ENCODE data around the gene VMP1. TPM values are rescaled to one million over a fixed set of nuclear protein-coding genes. Genes with fewer than 3 reads are reported as not detected.

The VMP1 gene
- total RNA-seq, 1 experiment from 2014 or later = 107 TPM

- POLR2A ChIA-PET (ENCODE audit: low non-redundant PET) = no interaction called here
- DNase-seq (ENCODE audit: low spot score) = no peak
- no peak for TF ChIP-seq EZH2 (IDR thresholded peaks at IDR 0.05; ENCODE audit: borderline replicate concordance, low read depth, low read length, poor library complexity, severe bottlenecking)
- TF ChIP-seq, protein P1, sequence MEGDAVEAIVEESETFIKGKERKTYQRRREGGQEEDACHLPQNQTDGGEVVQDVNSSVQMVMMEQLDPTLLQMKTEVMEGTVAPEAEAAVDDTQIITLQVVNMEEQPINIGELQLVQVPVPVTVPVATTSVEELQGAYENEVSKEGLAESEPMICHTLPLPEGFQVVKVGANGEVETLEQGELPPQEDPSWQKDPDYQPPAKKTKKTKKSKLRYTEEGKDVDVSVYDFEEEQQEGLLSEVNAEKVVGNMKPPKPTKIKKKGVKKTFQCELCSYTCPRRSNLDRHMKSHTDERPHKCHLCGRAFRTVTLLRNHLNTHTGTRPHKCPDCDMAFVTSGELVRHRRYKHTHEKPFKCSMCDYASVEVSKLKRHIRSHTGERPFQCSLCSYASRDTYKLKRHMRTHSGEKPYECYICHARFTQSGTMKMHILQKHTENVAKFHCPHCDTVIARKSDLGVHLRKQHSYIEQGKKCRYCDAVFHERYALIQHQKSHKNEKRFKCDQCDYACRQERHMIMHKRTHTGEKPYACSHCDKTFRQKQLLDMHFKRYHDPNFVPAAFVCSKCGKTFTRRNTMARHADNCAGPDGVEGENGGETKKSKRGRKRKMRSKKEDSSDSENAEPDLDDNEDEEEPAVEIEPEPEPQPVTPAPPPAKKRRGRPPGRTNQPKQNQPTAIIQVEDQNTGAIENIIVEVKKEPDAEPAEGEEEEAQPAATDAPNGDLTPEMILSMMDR (conservative IDR thresholded peaks at IDR 0.05; ENCODE audit: low read depth, low read length) = no peak
- intact Hi-C loops (cut with micrococcal nuclease; ENCODE audit: unreplicated experiment) = no loop called here
- CTCF ChIA-PET = no interaction called here
- Histone ChIP-seq H3K4me1 (ENCODE audit: insufficient read depth, low read length, poor library complexity, severe bottlenecking) (peaks cover 32% of the 10 kb centered on the region), H3K4me3 (ENCODE audit: low read depth, low read length, poor library complexity, severe bottlenecking) (no peak overlapping the region), H3K9me3 (ENCODE audit: low read depth, low read length, poor library complexity, severe bottlenecking) (no peaks in the 10 kb centered on the region), H3K27ac (ENCODE audit: low read depth, low read length, poor library complexity, severe bottlenecking) (no peak overlapping the region), H3K27me3 (replicated peaks; ENCODE audit: insufficient read depth, low read depth, low read length, poor library complexity) (no peaks in the 10 kb centered on the region), H3K36me3 (ENCODE audit: insufficient read depth, low read length, poor library complexity, severe bottlenecking) (no peaks in the 10 kb centered on the region)
- BruUV-seq (replicated peaks) = no TSS peak
Measured at GRCh38 chr17:59807892-59808509, 100.5 kb downstream of the VMP1 start.

DNA sequence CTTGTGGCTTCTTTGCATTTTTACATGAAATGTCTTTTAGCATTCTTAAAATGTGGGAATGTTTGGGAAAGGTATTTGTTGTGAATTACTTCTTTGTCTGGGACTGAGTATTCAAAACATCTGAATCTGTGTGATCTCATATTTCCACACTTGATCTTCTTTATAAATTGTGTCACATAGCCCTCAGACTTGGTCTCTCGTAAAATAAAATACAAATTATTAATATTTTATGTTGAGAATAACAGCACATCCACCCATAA, 103.4 kb downstream of the VMP1 start:
- Histone ChIP-seq H3K4me1 (ENCODE audit: insufficient read depth, low read length, poor library complexity, severe bottlenecking) (peaks cover 8% of the 10 kb centered on the region), H3K9me3 (ENCODE audit: low read depth, low read length, poor library complexity, severe bottlenecking) (no peaks in the 10 kb centered on the region), H3K27ac (ENCODE audit: low read depth, low read length, poor library complexity, severe bottlenecking) (no peak overlapping the region), H3K27me3 (replicated peaks; ENCODE audit: insufficient read depth, low read depth, low read length, poor library complexity) (no peaks in the 10 kb centered on the region), H3K36me3 (ENCODE audit: insufficient read depth, low read length, poor library complexity, severe bottlenecking) (no peaks in the 10 kb centered on the region), H3K4me3 (ENCODE audit: low read depth, low read length, poor library complexity, severe bottlenecking) (no peak overlapping the region)
- no peak for DNase-seq (ENCODE audit: low spot score)
- intact Hi-C loops (cut with micrococcal nuclease; ENCODE audit: unreplicated experiment) = no loop called here
- ChIA-PET POLR2A (ENCODE audit: low non-redundant PET) (no interaction called here), CTCF (no interaction called here)
- TF ChIP-seq, protein P1 (conservative IDR thresholded peaks at IDR 0.05; ENCODE audit: low read depth, low read length) = no peak
- no peak for TF ChIP-seq EZH2 (IDR thresholded peaks at IDR 0.05; ENCODE audit: borderline replicate concordance, low read depth, low read length, poor library complexity, severe bottlenecking)
- no TSS peak for BruUV-seq (replicated peaks)

GRCh38 chr17:59811209-59811608, 103.8 kb downstream of the VMP1 start:
- Histone ChIP-seq H3K9me3 (ENCODE audit: low read depth, low read length, poor library complexity, severe bottlenecking) (no peaks in the 10 kb centered on the region), H3K27ac (ENCODE audit: low read depth, low read length, poor library complexity, severe bottlenecking) (no peak overlapping the region), H3K36me3 (ENCODE audit: insufficient read depth, low read length, poor library complexity, severe bottlenecking) (no peaks in the 10 kb centered on the region), H3K27me3 (replicated peaks; ENCODE audit: insufficient read depth, low read depth, low read length, poor library complexity) (no peaks in the 10 kb centered on the region), H3K4me3 (ENCODE audit: low read depth, low read length, poor library complexity, severe bottlenecking) (no peak overlapping the region), H3K4me1 (ENCODE audit: insufficient read depth, low read length, poor library complexity, severe bottlenecking) (peaks cover 5% of the 10 kb centered on the region)
- CTCF ChIA-PET = no interaction called here
- TF ChIP-seq, protein P1 (conservative IDR thresholded peaks at IDR 0.05; ENCODE audit: low read depth, low read length) = no peak
- no peak for TF ChIP-seq EZH2 (IDR thresholded peaks at IDR 0.05; ENCODE audit: borderline replicate concordance, low read depth, low read length, poor library complexity, severe bottlenecking)
- POLR2A ChIA-PET (ENCODE audit: low non-redundant PET) = no interaction called here
- no TSS peak for BruUV-seq (replicated peaks)
- intact Hi-C loops (cut with micrococcal nuclease; ENCODE audit: unreplicated experiment) = no loop called here
- DNase-seq (ENCODE audit: low spot score) = no peak

Data from A673 (cell line).